Fibroblast of mammary gland (primary cell): Measurements from ENCODE around the gene TLR8.

Source experiments
- DNase-seq: peaks from one replicate; pipeline ENCODE4 v3.0.0-alpha.2; 2010; ENCODE audit warnings: low read depth
- H3K4me3 ChIP-seq: 2 replicates; pipeline ENCODE4 v1.5.1; 2011; ENCODE audit warnings: low read depth, mild to moderate bottlenecking, low read length, moderate library complexity; ENCODE audit not compliant: control insufficient read depth
- CTCF ChIP-seq: conservative IDR thresholded peaks from 2 replicates; pipeline ENCODE4 v1.5.1; 2011; ENCODE audit warnings: low read depth, low read length, inconsistent platforms; ENCODE audit not compliant: control insufficient read depth, insufficient read depth

TLR8 gene

GRCh38 chrX:12953420-12953819, 47.0 kb downstream of the TLR8 start:
- DNase-seq, result no peak
- H3K4me3 ChIP-seq, result no peak overlapping the region
- no peak for TF ChIP-seq CTCF

GRCh38 chrX:12954376-12954775, 48.0 kb downstream of the TLR8 start:
- no peak for DNase-seq
- no peak overlapping the region for H3K4me3 ChIP-seq

GRCh38 chrX:12954981-12955380, 48.6 kb downstream of the TLR8 start:
- no peak for TF ChIP-seq CTCF
- DNase-seq, result no peak
- H3K4me3 ChIP-seq, result no peak overlapping the region

More at GRCh38 chrX:12954376-12954775, 48.0 kb downstream of the TLR8 start:
- TF ChIP-seq CTCF, result no peak

GRCh38 chrX:12955882-12956703, 49.7 kb downstream of the TLR8 start:
- DNase-seq, result peak; percentile 66
- no peak for TF ChIP-seq CTCF
- H3K4me3 ChIP-seq, result no peak overlapping the region

- no peak overlapping the region for H3K4me3 ChIP-seq
- no peak for TF ChIP-seq CTCF
- DNase-seq, result no peak
Observed at GRCh38 chrX:12956704-12957534, 50.5 kb downstream of the TLR8 start.

GRCh38 chrX:12958059-12958458, 51.6 kb downstream of the TLR8 start:
- no peak for DNase-seq
- TF ChIP-seq CTCF, result no peak
- no peak overlapping the region for H3K4me3 ChIP-seq
